ENCODE results near the gene PPIF.

The PPIF gene

GRCh38 chr10:79357180-79357579 is 9.9 kb downstream of the PPIF start:
- Histone ChIP-seq H3K9me3 (no peaks in the 10 kb centered on the region), H3K27me3 (no peaks in the 10 kb centered on the region), H3K4me1 (ENCODE audit: control insufficient read depth in 1 of 2, insufficient read depth in 1 of 2, low read depth in 1 of 2, low read length in 1 of 2) (peaks cover 56 to 66% of the 10 kb centered on the region in 2 experiments), H3K36me3 (peaks cover 36% of the 10 kb centered on the region), H3K4me3 (ENCODE audit: low read depth in 1 of 2, low read length in 1 of 2) (no peak overlapping the region), H3K27ac (peak overlapping the region; percentile 82)
- TF ChIP-seq, protein P1, sequence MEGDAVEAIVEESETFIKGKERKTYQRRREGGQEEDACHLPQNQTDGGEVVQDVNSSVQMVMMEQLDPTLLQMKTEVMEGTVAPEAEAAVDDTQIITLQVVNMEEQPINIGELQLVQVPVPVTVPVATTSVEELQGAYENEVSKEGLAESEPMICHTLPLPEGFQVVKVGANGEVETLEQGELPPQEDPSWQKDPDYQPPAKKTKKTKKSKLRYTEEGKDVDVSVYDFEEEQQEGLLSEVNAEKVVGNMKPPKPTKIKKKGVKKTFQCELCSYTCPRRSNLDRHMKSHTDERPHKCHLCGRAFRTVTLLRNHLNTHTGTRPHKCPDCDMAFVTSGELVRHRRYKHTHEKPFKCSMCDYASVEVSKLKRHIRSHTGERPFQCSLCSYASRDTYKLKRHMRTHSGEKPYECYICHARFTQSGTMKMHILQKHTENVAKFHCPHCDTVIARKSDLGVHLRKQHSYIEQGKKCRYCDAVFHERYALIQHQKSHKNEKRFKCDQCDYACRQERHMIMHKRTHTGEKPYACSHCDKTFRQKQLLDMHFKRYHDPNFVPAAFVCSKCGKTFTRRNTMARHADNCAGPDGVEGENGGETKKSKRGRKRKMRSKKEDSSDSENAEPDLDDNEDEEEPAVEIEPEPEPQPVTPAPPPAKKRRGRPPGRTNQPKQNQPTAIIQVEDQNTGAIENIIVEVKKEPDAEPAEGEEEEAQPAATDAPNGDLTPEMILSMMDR (IDR thresholded peaks at IDR 0.05), result no peak

GRCh38 chr10:79358811-79359210 is 11.5 kb downstream of the PPIF start:
- peaks cover 40 to 50% of the 10 kb centered on the region in 2 experiments for H3K4me1 ChIP-seq (ENCODE audit: control insufficient read depth in 1 of 2, insufficient read depth in 1 of 2, low read depth in 1 of 2, low read length in 1 of 2)
- H3K4me3 ChIP-seq (ENCODE audit: low read depth in 1 of 2, low read length in 1 of 2), result no peak overlapping the region
- H3K27ac ChIP-seq, result peak overlapping the region; percentile 76
- H3K9me3 ChIP-seq, result no peaks in the 10 kb centered on the region
- TF ChIP-seq, protein P1 (IDR thresholded peaks at IDR 0.05), result no peak
- no peaks in the 10 kb centered on the region for H3K27me3 ChIP-seq
- H3K36me3 ChIP-seq, result peaks cover 19% of the 10 kb centered on the region

DNA sequence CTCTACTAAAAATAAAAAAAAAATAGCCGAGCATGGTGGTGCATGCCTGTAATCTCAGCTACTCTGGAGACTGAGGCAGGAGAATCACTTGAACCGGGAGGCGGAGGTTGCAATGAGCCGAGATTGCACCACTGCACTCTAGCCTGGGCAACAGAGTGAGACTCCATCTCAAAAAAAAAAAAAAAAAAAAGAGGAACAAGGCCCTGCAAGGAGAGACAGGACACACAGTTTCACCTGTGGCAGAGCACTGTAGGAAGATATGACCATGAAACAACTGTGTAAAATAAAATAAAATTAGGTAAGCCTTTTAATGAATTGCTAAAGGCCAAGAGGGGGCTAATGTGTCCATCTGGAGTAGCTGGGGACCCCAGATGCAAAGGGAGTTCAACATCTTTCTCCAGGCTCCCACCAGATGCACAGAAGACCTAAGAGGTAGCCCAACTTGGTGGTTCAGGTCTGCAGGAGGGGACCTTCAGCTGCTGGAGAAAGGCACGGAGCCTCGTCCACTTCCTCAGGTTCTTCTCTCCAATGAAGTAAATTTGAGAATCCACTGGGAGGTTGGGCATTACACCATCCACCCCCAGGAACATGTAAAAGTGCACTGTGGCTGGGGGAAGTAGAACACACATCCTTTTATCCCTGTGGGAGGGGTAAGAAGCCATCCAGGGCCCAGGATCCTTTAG is 12.7 kb downstream of the PPIF start:
- Histone ChIP-seq H3K4me3 (ENCODE audit: low read depth in 1 of 2, low read length in 1 of 2) (peak overlapping the region; percentile 3 to 26), H3K27ac (peak overlapping the region; percentile 76), H3K4me1 (ENCODE audit: control insufficient read depth in 1 of 2, insufficient read depth in 1 of 2, low read depth in 1 of 2, low read length in 1 of 2) (peaks cover 32 to 38% of the 10 kb centered on the region in 2 experiments), H3K27me3 (no peaks in the 10 kb centered on the region), H3K36me3 (peaks cover 8% of the 10 kb centered on the region), H3K9me3 (no peaks in the 10 kb centered on the region)
- TF ChIP-seq, protein P1 (IDR thresholded peaks at IDR 0.05), result no peak

- H3K36me3 ChIP-seq, result peaks cover under 1% of the 10 kb centered on the region
- no peaks in the 10 kb centered on the region for H3K9me3 ChIP-seq
- peak overlapping the region; percentile 76 for H3K27ac ChIP-seq
- TF ChIP-seq, protein P1 (IDR thresholded peaks at IDR 0.05), result no peak
- H3K4me3 ChIP-seq (ENCODE audit: low read depth in 1 of 2, low read length in 1 of 2), result no peak overlapping the region
- H3K27me3 ChIP-seq, result no peaks in the 10 kb centered on the region
- peaks cover 27 to 31% of the 10 kb centered on the region in 2 experiments for H3K4me1 ChIP-seq (ENCODE audit: control insufficient read depth in 1 of 2, insufficient read depth in 1 of 2, low read depth in 1 of 2, low read length in 1 of 2)
Observed at GRCh38 chr10:79360499-79361342, 13.5 kb downstream of the PPIF start.

DNA sequence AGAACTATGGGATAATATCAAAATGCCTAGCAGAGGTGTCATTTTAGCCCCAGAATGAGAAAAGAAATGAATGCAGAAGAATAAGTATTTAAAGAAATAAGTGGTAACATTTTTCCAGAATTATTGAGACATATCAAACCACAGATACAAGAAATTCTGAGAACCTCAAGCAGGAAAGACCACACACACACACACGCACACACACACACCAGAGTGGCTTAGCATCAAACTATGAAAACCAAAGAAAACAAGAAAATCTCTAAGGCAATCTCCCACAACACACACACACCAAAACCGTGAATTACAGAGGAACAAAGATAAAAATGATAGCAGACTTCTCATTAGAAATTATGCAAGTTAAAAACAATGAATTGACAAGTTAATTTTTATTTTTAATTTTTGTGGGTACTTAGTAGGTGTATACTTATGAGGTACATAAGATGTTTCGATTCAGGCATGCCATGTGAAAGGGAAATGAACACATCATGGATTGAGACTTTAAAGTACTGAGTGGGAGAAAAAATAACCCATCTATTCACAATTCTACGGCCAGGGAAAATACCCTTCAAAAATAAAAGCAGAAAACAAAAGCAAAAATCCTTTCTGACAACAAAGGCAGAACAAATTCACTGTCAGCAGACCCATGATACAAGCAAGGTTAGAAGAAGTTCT is 14.6 kb downstream of the PPIF start:
- Histone ChIP-seq H3K36me3 (no peaks in the 10 kb centered on the region), H3K27me3 (no peaks in the 10 kb centered on the region), H3K4me3 (ENCODE audit: low read depth in 1 of 2, low read length in 1 of 2) (no peak overlapping the region), H3K4me1 (ENCODE audit: control insufficient read depth in 1 of 2, insufficient read depth in 1 of 2, low read depth in 1 of 2, low read length in 1 of 2) (peaks cover 15 to 19% of the 10 kb centered on the region in 2 experiments), H3K27ac (no peak overlapping the region), H3K9me3 (no peaks in the 10 kb centered on the region)
- TF ChIP-seq, protein P1 (IDR thresholded peaks at IDR 0.05), result no peak

All from neutrophil (primary cell).